ENCODE measurements around the gene GNE. TPM values are rescaled to one million over a fixed set of nuclear protein-coding genes. Genes with fewer than 3 reads are reported as not detected.

GNE gene
- total RNA-seq, 1 experiment from 2014 or later = 23.6 TPM

DNA sequence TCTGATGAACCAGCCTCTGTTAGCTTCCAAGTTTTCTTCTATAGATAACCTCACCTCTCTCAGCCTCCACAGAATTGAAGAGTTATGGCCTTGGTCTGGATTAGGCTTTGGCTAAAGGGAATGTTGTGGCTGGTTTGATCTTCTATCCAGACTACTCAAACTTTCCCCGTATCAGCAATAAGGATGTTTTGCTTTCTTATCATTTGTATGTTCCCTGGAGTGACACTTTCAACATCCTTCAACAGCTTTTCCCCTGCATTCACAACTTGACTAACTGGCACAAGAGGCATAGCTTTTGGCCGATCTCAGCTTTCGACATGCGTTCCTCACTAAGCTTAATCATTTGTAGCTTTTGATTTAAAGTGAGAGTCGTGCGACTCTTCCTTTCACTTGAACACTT, 28.1 kb upstream of the GNE start:
- Mint-ChIP-seq H3K36me3 (ENCODE audit: insufficient read depth, unreplicated experiment) (no peaks in the 10 kb centered on the region), H3K4me1 (ENCODE audit: low read depth, unreplicated experiment) (no peaks in the 10 kb centered on the region), H3K4me3 (ENCODE audit: low read depth, unreplicated experiment) (no peak overlapping the region), H3K9me3 (ENCODE audit: low read depth, unreplicated experiment) (no peaks in the 10 kb centered on the region), H3K27ac (ENCODE audit: unreplicated experiment) (no peak overlapping the region), H3K27me3 (ENCODE audit: unreplicated experiment) (no peaks in the 10 kb centered on the region)
- intact Hi-C loops (cut with micrococcal nuclease; ENCODE audit: unreplicated experiment) = no loop called here
- CTCF ChIA-PET = interaction anchor here (0.7 kb wide), 1 partner anchor 10 kb away, joined by 3 read pairs; no protein-coding TSS in a partner anchor
- DNase-seq = no peak
- BruUV-seq (replicated peaks) = no TSS peak
- no peak for TF ChIP-seq CTCF (IDR thresholded peaks at IDR 0.05; ENCODE audit: unreplicated experiment)

GRCh38 chr9:36284226-36284625, 26.0 kb upstream of the GNE start:
- Mint-ChIP-seq H3K27me3 (ENCODE audit: unreplicated experiment) (no peaks in the 10 kb centered on the region), H3K9me3 (ENCODE audit: low read depth, unreplicated experiment) (no peaks in the 10 kb centered on the region), H3K4me3 (ENCODE audit: low read depth, unreplicated experiment) (no peak overlapping the region), H3K36me3 (ENCODE audit: insufficient read depth, unreplicated experiment) (no peaks in the 10 kb centered on the region), H3K4me1 (ENCODE audit: low read depth, unreplicated experiment) (no peaks in the 10 kb centered on the region), H3K27ac (ENCODE audit: unreplicated experiment) (no peak overlapping the region)
- intact Hi-C loops (cut with micrococcal nuclease; ENCODE audit: unreplicated experiment) = no loop called here
- no peak for DNase-seq
- CTCF ChIA-PET = interaction anchor here (0.7 kb wide), 1 partner anchor 33 kb away, joined by 4 read pairs; no protein-coding TSS in a partner anchor
- no peak for TF ChIP-seq CTCF (IDR thresholded peaks at IDR 0.05; ENCODE audit: unreplicated experiment)
- no TSS peak for BruUV-seq (replicated peaks)

- CTCF ChIA-PET = no interaction called here
- BruUV-seq (replicated peaks) = no TSS peak
- H3K9me3 Mint-ChIP-seq (ENCODE audit: low read depth, unreplicated experiment) = no peaks in the 10 kb centered on the region
- H3K27me3 Mint-ChIP-seq (ENCODE audit: unreplicated experiment) = no peaks in the 10 kb centered on the region
- no peak overlapping the region for H3K4me3 Mint-ChIP-seq (ENCODE audit: low read depth, unreplicated experiment)
- H3K36me3 Mint-ChIP-seq (ENCODE audit: insufficient read depth, unreplicated experiment) = no peaks in the 10 kb centered on the region
- TF ChIP-seq CTCF (IDR thresholded peaks at IDR 0.05; ENCODE audit: unreplicated experiment) = no peak
- intact Hi-C loops (cut with micrococcal nuclease; ENCODE audit: unreplicated experiment) = no loop called here
- no peaks in the 10 kb centered on the region for H3K4me1 Mint-ChIP-seq (ENCODE audit: low read depth, unreplicated experiment)
- H3K27ac Mint-ChIP-seq (ENCODE audit: unreplicated experiment) = no peak overlapping the region
- DNase-seq = no peak
Observed at GRCh38 chr9:36282275-36282674, 24.0 kb upstream of the GNE start.

DNA sequence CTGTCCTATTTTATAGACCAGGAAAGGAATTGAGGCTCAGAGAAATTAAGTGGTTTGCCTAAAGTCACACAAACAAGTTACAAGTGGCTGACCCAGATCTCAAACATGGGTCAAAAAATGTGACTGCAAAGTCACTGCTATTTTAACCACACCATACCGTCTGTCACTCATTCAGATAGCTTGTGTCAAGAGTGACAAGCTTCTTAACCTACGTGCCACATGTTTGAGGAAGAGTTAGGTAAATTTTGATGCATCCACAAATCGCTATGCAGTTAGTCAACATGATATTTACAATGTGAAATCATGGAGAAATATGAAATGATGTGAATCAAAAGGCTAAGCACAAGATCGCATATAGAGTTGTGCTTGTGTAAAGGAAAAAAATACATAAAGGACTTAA, 22.7 kb upstream of the GNE start:
- no peaks in the 10 kb centered on the region for H3K4me1 Mint-ChIP-seq (ENCODE audit: low read depth, unreplicated experiment)
- no peaks in the 10 kb centered on the region for H3K27me3 Mint-ChIP-seq (ENCODE audit: unreplicated experiment)
- no peak for TF ChIP-seq CTCF (IDR thresholded peaks at IDR 0.05; ENCODE audit: unreplicated experiment)
- intact Hi-C loops (cut with micrococcal nuclease; ENCODE audit: unreplicated experiment) = no loop called here
- no peaks in the 10 kb centered on the region for H3K9me3 Mint-ChIP-seq (ENCODE audit: low read depth, unreplicated experiment)
- peaks cover 10% of the 10 kb centered on the region for H3K36me3 Mint-ChIP-seq (ENCODE audit: insufficient read depth, unreplicated experiment)
- H3K4me3 Mint-ChIP-seq (ENCODE audit: low read depth, unreplicated experiment) = no peak overlapping the region
- BruUV-seq (replicated peaks) = no TSS peak
- CTCF ChIA-PET = no interaction called here
- DNase-seq = no peak
- no peak overlapping the region for H3K27ac Mint-ChIP-seq (ENCODE audit: unreplicated experiment)
